B cell (primary cell): ENCODE measurements around the gene ARPC1A.

Experiments
- EZH2 ChIP-seq: IDR thresholded peaks from 2 replicates; pipeline ENCODE4 v1.6.1; 2012; ENCODE audit warnings: borderline replicate concordance, low read depth, mild to moderate bottlenecking, moderate library complexity, low read length; ENCODE audit not compliant: insufficient read depth, poor library complexity, severe bottlenecking
- TF ChIP-seq, protein P1 (sequence below): fragments of 200-600 bp; IDR thresholded peaks from one replicate; pipeline ENCODE4 v1.8.0; 2022; ENCODE audit warnings: antibody characterized with exemption, mild to moderate bottlenecking

DNA sequence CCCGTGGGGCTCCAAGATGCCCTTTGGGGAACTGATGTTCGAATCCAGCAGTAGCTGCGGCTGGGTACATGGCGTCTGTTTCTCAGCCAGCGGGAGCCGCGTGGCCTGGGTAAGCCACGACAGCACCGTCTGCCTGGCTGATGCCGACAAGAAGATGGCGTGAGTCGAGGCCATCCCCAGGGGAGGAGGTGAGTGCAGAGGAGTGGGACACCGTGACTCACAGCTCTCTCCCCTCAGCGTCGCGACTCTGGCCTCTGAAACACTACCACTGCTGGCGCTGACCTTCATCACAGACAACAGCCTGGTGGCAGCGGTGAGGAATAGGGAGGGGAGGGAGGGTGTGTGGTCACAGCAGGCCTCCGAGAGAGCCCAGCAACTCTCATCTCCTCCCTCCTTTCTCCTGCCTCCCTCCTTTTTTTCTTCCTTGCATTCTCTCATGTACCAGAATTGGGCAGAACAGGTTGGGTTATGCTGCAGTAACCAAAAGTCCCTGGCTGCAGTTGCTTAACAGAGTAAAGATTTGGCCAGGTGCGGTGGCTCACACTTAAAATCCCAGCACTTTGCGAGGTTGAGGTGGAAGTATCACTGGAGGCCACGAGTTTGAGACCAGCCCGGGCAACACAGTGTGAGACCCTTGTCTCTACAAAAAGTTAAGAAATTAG is 65.4 kb downstream of the ARPC1A start:
- TF ChIP-seq, protein P1, sequence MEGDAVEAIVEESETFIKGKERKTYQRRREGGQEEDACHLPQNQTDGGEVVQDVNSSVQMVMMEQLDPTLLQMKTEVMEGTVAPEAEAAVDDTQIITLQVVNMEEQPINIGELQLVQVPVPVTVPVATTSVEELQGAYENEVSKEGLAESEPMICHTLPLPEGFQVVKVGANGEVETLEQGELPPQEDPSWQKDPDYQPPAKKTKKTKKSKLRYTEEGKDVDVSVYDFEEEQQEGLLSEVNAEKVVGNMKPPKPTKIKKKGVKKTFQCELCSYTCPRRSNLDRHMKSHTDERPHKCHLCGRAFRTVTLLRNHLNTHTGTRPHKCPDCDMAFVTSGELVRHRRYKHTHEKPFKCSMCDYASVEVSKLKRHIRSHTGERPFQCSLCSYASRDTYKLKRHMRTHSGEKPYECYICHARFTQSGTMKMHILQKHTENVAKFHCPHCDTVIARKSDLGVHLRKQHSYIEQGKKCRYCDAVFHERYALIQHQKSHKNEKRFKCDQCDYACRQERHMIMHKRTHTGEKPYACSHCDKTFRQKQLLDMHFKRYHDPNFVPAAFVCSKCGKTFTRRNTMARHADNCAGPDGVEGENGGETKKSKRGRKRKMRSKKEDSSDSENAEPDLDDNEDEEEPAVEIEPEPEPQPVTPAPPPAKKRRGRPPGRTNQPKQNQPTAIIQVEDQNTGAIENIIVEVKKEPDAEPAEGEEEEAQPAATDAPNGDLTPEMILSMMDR, result no peak
- TF ChIP-seq EZH2, result no peak
